ENCODE measurements around the gene GP9.

Gene GP9

GRCh38 chr3:129060276-129061022 is at the start of gene GP9:
GP9 (plus strand) TSS chr3:129060779; CDS start chr3:129061740, 961 bp downstream.
- no peak for TF ChIP-seq CTCF (IDR thresholded peaks at IDR 0.05; ENCODE audit: insufficient read depth, low read length, missing control alignments)
- no peak within 1 kb of the TSS for H3K4me3 ChIP-seq (ENCODE audit: low read depth, low read length)
- no peak for DNase-seq (ENCODE audit: low read depth, low spot score)
- ChIA-PET CTCF (interaction anchor here (0.8 to 3.8 kb wide), 5 partner anchors 8 to 183 kb away, joined by 3 to 27 read pairs (median 3); no protein-coding TSS in a partner anchor), POLR2A (no interaction called here)

DNA sequence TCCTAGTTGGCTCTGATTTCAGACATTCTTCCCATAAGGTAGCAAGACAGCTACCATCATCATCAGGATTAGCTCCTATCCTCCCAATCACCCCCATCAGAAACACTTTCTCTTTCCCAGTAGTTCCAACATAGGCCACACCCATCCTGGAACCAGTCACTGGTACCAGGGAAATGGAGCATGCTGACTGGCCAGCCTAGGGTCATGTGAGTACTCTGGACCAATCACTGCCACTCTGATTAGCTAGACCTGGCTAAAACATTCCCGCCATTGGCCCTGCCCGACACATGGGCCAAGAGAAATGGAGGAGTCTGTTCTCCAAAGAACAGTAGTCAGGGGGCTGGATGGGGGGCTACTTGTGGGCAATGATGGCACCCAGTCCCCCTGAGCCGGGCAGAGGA is 47.1 kb upstream of the GP9 start:
- TF ChIP-seq CTCF (IDR thresholded peaks at IDR 0.05; ENCODE audit: insufficient read depth, low read length, missing control alignments) = no peak
- no peak for DNase-seq (ENCODE audit: low read depth, low spot score)
- no peak overlapping the region for H3K4me3 ChIP-seq (ENCODE audit: low read depth, low read length)
- CTCF ChIA-PET = interaction anchor here (1.1 to 2.7 kb wide), 3 partner anchors 13 to 43 kb away, joined by 3 to 7 read pairs (median 3); no protein-coding TSS in a partner anchor
- POLR2A ChIA-PET = no interaction called here

- no peak overlapping the region for H3K4me3 ChIP-seq (ENCODE audit: low read depth, low read length)
- TF ChIP-seq CTCF (IDR thresholded peaks at IDR 0.05; ENCODE audit: insufficient read depth, low read length, missing control alignments) = no peak
- ChIA-PET POLR2A (no interaction called here), CTCF (interaction anchor here (0.8 to 3.2 kb wide), 4 partner anchors 12 to 44 kb away, joined by 3 to 18 read pairs (median 5); no protein-coding TSS in a partner anchor)
- DNase-seq (ENCODE audit: low read depth, low spot score) = no peak
Observed at GRCh38 chr3:129014148-129014547, 46.4 kb upstream of the GP9 start.

DNA sequence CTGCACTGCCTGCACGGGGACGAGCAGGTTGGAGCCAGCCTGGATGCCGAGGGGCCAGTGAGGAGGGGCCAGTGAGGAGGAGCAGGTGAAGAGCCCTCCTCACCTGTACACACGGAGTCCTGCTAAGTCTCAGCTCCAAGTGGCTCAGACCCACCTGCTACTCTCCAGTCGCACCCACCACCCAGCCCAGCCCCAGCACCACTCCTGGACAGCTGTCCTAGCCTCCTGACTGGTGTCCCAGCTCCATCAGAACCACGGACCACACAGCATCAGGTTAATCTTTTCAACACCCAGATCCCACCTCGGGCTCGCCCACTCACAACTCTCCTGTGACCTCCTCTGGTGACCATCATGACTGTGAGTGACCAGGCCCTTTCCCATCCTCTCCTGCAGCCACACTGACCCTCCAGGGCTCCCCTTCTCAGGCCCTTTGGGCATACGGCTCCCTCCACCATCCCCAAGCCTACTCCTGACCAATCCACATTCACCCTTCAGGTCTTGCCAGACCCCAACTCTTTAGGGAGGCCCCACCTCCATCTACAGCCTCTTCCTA is 45.7 kb upstream of the GP9 start:
- no peak for DNase-seq (ENCODE audit: low read depth, low spot score)
- ChIA-PET POLR2A (no interaction called here), CTCF (interaction anchor here (0.7 to 3.2 kb wide), 3 partner anchors 8 to 45 kb away, joined by 3 to 18 read pairs (median 4); no protein-coding TSS in a partner anchor)
- TF ChIP-seq CTCF (IDR thresholded peaks at IDR 0.05; ENCODE audit: insufficient read depth, low read length, missing control alignments) = no peak
- no peak overlapping the region for H3K4me3 ChIP-seq (ENCODE audit: low read depth, low read length)

- no peak for DNase-seq (ENCODE audit: low read depth, low spot score)
- ChIA-PET CTCF (interaction anchor here (0.7 to 3.2 kb wide), 5 partner anchors 8 to 45 kb away, joined by 3 to 18 read pairs (median 7); no protein-coding TSS in a partner anchor), POLR2A (no interaction called here)
- no peak for TF ChIP-seq CTCF (IDR thresholded peaks at IDR 0.05; ENCODE audit: insufficient read depth, low read length, missing control alignments)
- no peak overlapping the region for H3K4me3 ChIP-seq (ENCODE audit: low read depth, low read length)
Observed at GRCh38 chr3:129015388-129016105, 45.0 kb upstream of the GP9 start.

GRCh38 chr3:129016356-129016719 is 44.2 kb upstream of the GP9 start:
- CTCF ChIA-PET = interaction anchor here (1.0 to 3.2 kb wide), 5 partner anchors 10 to 46 kb away, joined by 3 to 18 read pairs (median 7); no protein-coding TSS in a partner anchor
- H3K4me3 ChIP-seq (ENCODE audit: low read depth, low read length) = no peak overlapping the region
- POLR2A ChIA-PET = no interaction called here
- no peak for DNase-seq (ENCODE audit: low read depth, low spot score)
- no peak for TF ChIP-seq CTCF (IDR thresholded peaks at IDR 0.05; ENCODE audit: insufficient read depth, low read length, missing control alignments)

Data from AG04449 (cell line).